VCaP (cell line): Measurements from ENCODE around the gene ITGB7.

Source experiments
- H3K27ac ChIP-seq: fragments of 450-650 bp; 2 replicates; pipeline ENCODE4 v1.5.1; 2017
- TF ChIP-seq, protein P1 (sequence below): fragments of 450-650 bp; conservative IDR thresholded peaks from 2 replicates; pipeline ENCODE4 v1.5.1; 2017; ENCODE audit warnings: mild to moderate bottlenecking, moderate library complexity

ITGB7 gene

DNA sequence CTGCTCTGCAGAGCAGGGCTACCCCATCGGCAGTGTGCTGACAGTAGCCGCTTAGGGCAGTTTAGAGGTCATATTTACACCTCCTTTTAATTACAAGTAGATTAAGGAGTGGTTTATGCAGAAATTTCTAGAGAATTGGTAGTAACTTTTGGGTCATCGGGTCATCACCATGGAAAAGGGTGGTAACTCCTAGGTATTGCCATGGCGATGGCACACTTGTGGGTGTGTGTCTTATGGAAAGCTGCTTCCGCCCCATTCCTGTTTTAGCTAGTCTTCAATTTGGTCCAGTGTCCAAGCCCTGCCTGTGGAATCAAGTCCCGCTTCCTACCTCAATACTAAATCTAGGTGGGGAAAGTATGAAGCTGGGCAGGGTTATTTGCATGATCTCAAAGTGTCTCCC, 56.0 kb downstream of the ITGB7 start:
- no peak overlapping the region for H3K27ac ChIP-seq
- TF ChIP-seq, protein P1, sequence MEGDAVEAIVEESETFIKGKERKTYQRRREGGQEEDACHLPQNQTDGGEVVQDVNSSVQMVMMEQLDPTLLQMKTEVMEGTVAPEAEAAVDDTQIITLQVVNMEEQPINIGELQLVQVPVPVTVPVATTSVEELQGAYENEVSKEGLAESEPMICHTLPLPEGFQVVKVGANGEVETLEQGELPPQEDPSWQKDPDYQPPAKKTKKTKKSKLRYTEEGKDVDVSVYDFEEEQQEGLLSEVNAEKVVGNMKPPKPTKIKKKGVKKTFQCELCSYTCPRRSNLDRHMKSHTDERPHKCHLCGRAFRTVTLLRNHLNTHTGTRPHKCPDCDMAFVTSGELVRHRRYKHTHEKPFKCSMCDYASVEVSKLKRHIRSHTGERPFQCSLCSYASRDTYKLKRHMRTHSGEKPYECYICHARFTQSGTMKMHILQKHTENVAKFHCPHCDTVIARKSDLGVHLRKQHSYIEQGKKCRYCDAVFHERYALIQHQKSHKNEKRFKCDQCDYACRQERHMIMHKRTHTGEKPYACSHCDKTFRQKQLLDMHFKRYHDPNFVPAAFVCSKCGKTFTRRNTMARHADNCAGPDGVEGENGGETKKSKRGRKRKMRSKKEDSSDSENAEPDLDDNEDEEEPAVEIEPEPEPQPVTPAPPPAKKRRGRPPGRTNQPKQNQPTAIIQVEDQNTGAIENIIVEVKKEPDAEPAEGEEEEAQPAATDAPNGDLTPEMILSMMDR, result no peak

DNA sequence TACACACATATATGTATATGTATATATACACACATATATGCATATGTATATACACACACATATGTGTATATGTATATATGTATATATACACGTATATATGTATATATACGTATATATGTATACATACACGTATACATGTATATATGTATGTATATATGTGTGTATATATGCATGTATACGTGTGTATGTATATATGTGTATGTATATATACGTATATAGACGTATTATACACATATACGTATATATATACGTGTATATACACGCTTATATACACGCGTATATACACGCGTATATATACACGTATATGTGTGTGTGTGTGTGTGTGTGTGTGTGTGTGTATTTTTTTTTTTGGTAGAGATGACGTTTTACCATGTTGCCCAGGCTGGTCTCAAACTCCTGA, 59.4 kb downstream of the ITGB7 start:
- no peak overlapping the region for H3K27ac ChIP-seq
- TF ChIP-seq, protein P1, result no peak

DNA sequence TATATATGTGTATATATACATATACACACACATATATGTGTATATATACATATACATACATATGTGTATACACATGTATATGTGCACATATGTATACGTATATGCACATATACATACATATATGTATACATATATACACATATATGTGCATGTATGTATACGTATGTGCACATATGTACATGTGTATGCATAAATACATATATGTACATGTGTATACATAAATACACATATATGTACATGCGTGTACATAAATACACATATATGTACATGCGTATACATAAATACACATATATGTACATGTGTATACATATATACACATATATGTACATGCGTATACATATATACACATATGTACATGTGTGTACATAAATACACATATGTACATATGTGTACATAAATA, 59.9 kb downstream of the ITGB7 start:
- TF ChIP-seq, protein P1, result no peak
- H3K27ac ChIP-seq, result no peak overlapping the region

DNA sequence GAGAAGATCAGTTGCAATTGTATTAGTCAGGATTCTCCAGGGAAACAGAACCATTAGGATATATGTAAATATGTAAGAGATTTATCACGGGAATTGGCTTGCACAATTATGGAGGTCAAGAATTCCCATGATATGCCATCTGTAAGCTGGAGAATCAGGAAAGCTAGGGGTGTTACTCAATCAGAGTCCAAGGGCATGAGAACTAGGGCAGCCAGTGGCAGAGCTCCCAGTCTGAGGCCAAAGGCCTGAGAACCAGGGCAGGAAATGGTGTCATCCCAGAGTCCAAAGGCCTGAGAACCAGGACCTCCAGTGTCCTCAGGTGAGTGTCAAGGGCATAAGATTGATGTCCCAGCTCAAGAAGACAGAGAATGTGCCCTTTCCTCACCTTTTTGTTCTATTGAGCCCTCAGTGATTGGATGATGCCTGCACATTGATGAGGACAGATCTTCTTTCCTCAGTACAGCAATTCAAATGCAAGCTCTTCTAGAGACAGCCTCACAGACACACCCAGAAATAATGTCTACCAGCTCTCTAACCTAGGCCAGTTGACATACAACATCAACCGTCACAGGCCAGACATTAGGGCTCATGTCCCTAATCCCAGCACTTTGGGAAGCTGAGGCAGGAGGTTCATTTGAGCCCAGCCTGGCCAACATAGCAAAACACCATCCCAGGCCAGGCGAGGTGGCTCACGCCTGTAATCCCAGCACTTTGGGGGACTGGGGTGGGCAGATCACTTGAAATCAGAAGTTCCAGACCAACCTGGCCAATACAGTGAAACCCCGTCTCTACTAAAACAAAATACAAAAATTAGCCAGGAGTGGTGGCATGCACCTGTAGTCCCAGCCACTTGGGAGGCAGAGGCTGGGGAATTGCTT, 61.4 kb downstream of the ITGB7 start:
- TF ChIP-seq, protein P1, result no peak
- H3K27ac ChIP-seq, result no peak overlapping the region

DNA sequence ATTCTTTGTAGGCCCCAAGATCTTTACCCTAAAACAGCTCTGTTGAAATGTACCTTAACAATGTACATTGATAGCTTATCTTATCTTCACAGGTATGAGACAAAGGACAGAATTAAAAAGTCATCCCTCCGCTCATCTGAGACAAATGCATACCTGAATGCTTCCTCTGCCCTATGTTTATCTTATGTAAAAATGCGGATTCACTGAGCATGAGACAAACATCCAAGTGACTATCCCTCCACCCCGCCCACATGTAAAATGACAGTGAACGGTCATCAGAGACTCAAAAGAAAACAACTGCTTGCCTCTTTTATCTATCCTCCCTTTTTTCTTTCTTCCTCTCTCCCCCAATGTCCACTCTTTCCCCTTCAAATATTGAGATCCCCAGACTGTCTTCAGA, 63.7 kb downstream of the ITGB7 start:
- no peak overlapping the region for H3K27ac ChIP-seq
- TF ChIP-seq, protein P1, result no peak
